PFSK-1 (cell line): ENCODE results near the gene OR5H1.

Experiments
- POLR2AphosphoS5 ChIP-seq: IDR thresholded peaks from 2 replicates; pipeline ENCODE4 v1.6.1; 2012; ENCODE audit warnings: low read depth, mild to moderate bottlenecking, control low read depth, low read length, moderate library complexity
- SIN3A ChIP-seq: IDR thresholded peaks from 2 replicates; pipeline ENCODE4 v1.6.1; 2012; ENCODE audit warnings: mild to moderate bottlenecking, low read length, moderate library complexity, borderline replicate concordance; ENCODE audit not compliant: insufficient read depth
- TF ChIP-seq, protein P1 (sequence below), 2 experiments: IDR thresholded peaks; 2 replicates each; pipeline versions ENCODE4 v1.6.1 to v1.8.0; 2011 to 2012; ENCODE audit warnings: low read depth in 2 of 2, low read length in 2 of 2, control low read depth in 1 of 2, inconsistent platforms in 1 of 2, mild to moderate bottlenecking in 1 of 2, moderate library complexity in 1 of 2; ENCODE audit not compliant: insufficient read depth in 1 of 2

GRCh38 chr3:98115717-98116116 is 14.8 kb upstream of the OR5H1 start:
- TF ChIP-seq, protein P1, sequence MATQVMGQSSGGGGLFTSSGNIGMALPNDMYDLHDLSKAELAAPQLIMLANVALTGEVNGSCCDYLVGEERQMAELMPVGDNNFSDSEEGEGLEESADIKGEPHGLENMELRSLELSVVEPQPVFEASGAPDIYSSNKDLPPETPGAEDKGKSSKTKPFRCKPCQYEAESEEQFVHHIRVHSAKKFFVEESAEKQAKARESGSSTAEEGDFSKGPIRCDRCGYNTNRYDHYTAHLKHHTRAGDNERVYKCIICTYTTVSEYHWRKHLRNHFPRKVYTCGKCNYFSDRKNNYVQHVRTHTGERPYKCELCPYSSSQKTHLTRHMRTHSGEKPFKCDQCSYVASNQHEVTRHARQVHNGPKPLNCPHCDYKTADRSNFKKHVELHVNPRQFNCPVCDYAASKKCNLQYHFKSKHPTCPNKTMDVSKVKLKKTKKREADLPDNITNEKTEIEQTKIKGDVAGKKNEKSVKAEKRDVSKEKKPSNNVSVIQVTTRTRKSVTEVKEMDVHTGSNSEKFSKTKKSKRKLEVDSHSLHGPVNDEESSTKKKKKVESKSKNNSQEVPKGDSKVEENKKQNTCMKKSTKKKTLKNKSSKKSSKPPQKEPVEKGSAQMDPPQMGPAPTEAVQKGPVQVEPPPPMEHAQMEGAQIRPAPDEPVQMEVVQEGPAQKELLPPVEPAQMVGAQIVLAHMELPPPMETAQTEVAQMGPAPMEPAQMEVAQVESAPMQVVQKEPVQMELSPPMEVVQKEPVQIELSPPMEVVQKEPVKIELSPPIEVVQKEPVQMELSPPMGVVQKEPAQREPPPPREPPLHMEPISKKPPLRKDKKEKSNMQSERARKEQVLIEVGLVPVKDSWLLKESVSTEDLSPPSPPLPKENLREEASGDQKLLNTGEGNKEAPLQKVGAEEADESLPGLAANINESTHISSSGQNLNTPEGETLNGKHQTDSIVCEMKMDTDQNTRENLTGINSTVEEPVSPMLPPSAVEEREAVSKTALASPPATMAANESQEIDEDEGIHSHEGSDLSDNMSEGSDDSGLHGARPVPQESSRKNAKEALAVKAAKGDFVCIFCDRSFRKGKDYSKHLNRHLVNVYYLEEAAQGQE (IDR thresholded peaks at IDR 0.05; ENCODE audit: insufficient read depth in 1 of 2, low read depth in 2 of 2, low read length in 2 of 2), result no peak
- TF ChIP-seq POLR2AphosphoS5, result no peak
- no peak for TF ChIP-seq SIN3A
